Trophoblast cell (in vitro differentiated cells and primary cell): ENCODE data around the gene CELF5.

ENCODE experiments used
- DNase-seq, 2 donors: peaks; one replicate each; pipeline ENCODE4 v3.0.0-alpha.2; 2016
- H2AFZ ChIP-seq: 2 replicates; pipeline ENCODE4 v1.6.1; 2013; ENCODE audit warnings: low read length, moderate library complexity, mild to moderate bottlenecking; ENCODE audit not compliant: insufficient read depth, poor library complexity
- H2AK5ac ChIP-seq: 2 replicates; pipeline ENCODE4 v1.6.1; 2013; ENCODE audit warnings: mild to moderate bottlenecking, low read length
- H2BK120ac ChIP-seq: 2 replicates; pipeline ENCODE4 v1.6.1; 2013; ENCODE audit warnings: low read length, mild to moderate bottlenecking, moderate library complexity; ENCODE audit not compliant: insufficient read depth, poor library complexity
- H2BK12ac ChIP-seq: 2 replicates; pipeline ENCODE4 v1.6.1; 2013; ENCODE audit warnings: mild to moderate bottlenecking, low read length, moderate library complexity
- H2BK5ac ChIP-seq: 2 replicates; pipeline ENCODE4 v1.6.1; 2013; ENCODE audit warnings: low read length, low read depth, moderate library complexity, mild to moderate bottlenecking; ENCODE audit not compliant: poor library complexity
- H3K14ac ChIP-seq: 2 replicates; pipeline ENCODE4 v1.6.1; 2013; ENCODE audit warnings: mild to moderate bottlenecking, low read length
- H3K18ac ChIP-seq: 2 replicates; pipeline ENCODE4 v1.6.1; 2013; ENCODE audit warnings: mild to moderate bottlenecking, low read length
- H3K23ac ChIP-seq: 2 replicates; pipeline ENCODE4 v1.6.1; 2013; ENCODE audit warnings: low read length
- H3K27ac ChIP-seq: 2 replicates; pipeline ENCODE4 v1.5.1; 2013; ENCODE audit warnings: low read depth, mild to moderate bottlenecking, inconsistent platforms, low read length, moderate library complexity
- H3K27me3 ChIP-seq: 2 replicates; pipeline ENCODE4 v1.6.1; 2013; ENCODE audit warnings: inconsistent platforms, mild to moderate bottlenecking, low read length, moderate library complexity; ENCODE audit not compliant: insufficient read depth
- H3K36me3 ChIP-seq, 2 experiments: 1 replicate in 1 of 2; 2 replicates in 1 of 2; pipeline ENCODE4 v1.6.1; 2013; ENCODE audit warnings: low read length in 2 of 2, mild to moderate bottlenecking in 2 of 2, moderate library complexity in 1 of 2; ENCODE audit not compliant: insufficient read depth in 2 of 2, control insufficient read depth in 1 of 2
- H3K4ac ChIP-seq: 2 replicates; pipeline ENCODE4 v1.6.1; 2013; ENCODE audit warnings: low read depth, mild to moderate bottlenecking, low read length, moderate library complexity
- H3K4me1 ChIP-seq, 2 experiments: 1 replicate in 1 of 2; 2 replicates in 1 of 2; pipeline ENCODE4 v1.6.1; 2013; ENCODE audit warnings: low read length in 2 of 2, mild to moderate bottlenecking in 2 of 2, moderate library complexity in 1 of 2; ENCODE audit not compliant: insufficient read depth in 2 of 2, control insufficient read depth in 1 of 2
- H3K4me2 ChIP-seq: 2 replicates; pipeline ENCODE4 v1.6.1; 2013; ENCODE audit warnings: inconsistent platforms, mild to moderate bottlenecking, low read length, moderate library complexity
- H3K4me3 ChIP-seq: 2 replicates; pipeline ENCODE4 v1.5.1; 2013; ENCODE audit warnings: mild to moderate bottlenecking, low read depth, low read length, inconsistent platforms
- H3K79me1 ChIP-seq: one replicate; pipeline ENCODE4 v1.6.1; 2013; ENCODE audit warnings: low read length
- H3K79me2 ChIP-seq: 2 replicates; pipeline ENCODE4 v1.6.1; 2013; ENCODE audit warnings: low read length, mild to moderate bottlenecking; ENCODE audit not compliant: control insufficient read depth, insufficient read depth, poor library complexity
- H3K9ac ChIP-seq: 2 replicates; pipeline ENCODE4 v1.6.1; 2013; ENCODE audit warnings: mild to moderate bottlenecking, low read length
- H3K9me3 ChIP-seq: 2 replicates; pipeline ENCODE4 v1.6.1; 2013; ENCODE audit warnings: low read depth, mild to moderate bottlenecking, control low read depth, inconsistent platforms, low read length; ENCODE audit not compliant: insufficient read depth
- H4K12ac ChIP-seq: 2 replicates; pipeline ENCODE4 v1.6.1; 2013; ENCODE audit warnings: low read depth, mild to moderate bottlenecking, low read length, moderate library complexity
- H4K8ac ChIP-seq: 2 replicates; pipeline ENCODE4 v1.6.1; 2013; ENCODE audit warnings: low read depth, mild to moderate bottlenecking, low read length, moderate library complexity
- H4K91ac ChIP-seq: one replicate; pipeline ENCODE4 v1.6.1; 2013; ENCODE audit warnings: low read depth, mild to moderate bottlenecking, low read length, moderate library complexity
- WGBS: extraction: QIAGEN DNeasy Blood & Tissue Kit; methylation state at CpG from one replicate; pipeline ENCODE4 v1.1.7; 2013; ENCODE audit warnings: missing lambda C conversion rate; ENCODE audit not compliant: insufficient read length, insufficient coverage; ENCODE audit errors: extremely low coverage; 5-methylcytosine and 5-hydroxymethylcytosine counted together

The CELF5 gene

GRCh38 chr19:3208317-3209207 is 15.9 kb upstream of the CELF5 start:
- Histone ChIP-seq H4K91ac (no peak overlapping the region), H3K4me2 (no peak overlapping the region), H4K8ac (no peak overlapping the region), H3K27ac (no peak overlapping the region), H3K79me2 (no peaks in the 10 kb centered on the region), H3K27me3 (no peaks in the 10 kb centered on the region), H2BK5ac (no peak overlapping the region), H3K4me1 (no peaks in the 10 kb centered on the region), H3K9ac (no peak overlapping the region), H3K14ac (no peak overlapping the region), H2BK120ac (no peak overlapping the region), H3K23ac (no peak overlapping the region), H2AK5ac (no peak overlapping the region), H2AFZ (no peak overlapping the region), H3K36me3 (peaks cover 49 to 50% of the 10 kb centered on the region in 2 experiments), H3K9me3 (peaks cover 4% of the 10 kb centered on the region), H4K12ac (no peak overlapping the region), H3K79me1 (no peaks in the 10 kb centered on the region), H3K4ac (no peak overlapping the region), H3K18ac (no peak overlapping the region), H2BK12ac (no peak overlapping the region), H3K4me3 (no peak overlapping the region)
- DNase-seq = no peak
- no CpG with 5 or more reads among the region's 33 CpGs for WGBS

- H3K27me3 ChIP-seq = no peaks in the 10 kb centered on the region
Measured at GRCh38 chr19:3210347-3211017, 14.0 kb upstream of the CELF5 start.

GRCh38 chr19:3211191-3211590 is 13.3 kb upstream of the CELF5 start:
- Histone ChIP-seq H3K18ac (no peak overlapping the region), H3K9ac (no peak overlapping the region), H2AK5ac (no peak overlapping the region), H2AFZ (no peak overlapping the region), H3K79me2 (no peaks in the 10 kb centered on the region), H2BK5ac (no peak overlapping the region), H3K36me3 (peaks cover 29 to 30% of the 10 kb centered on the region in 2 experiments), H4K8ac (no peak overlapping the region), H3K27ac (no peak overlapping the region), H3K27me3 (no peaks in the 10 kb centered on the region), H2BK12ac (no peak overlapping the region), H3K4me2 (no peak overlapping the region), H3K9me3 (peaks cover 3% of the 10 kb centered on the region), H3K23ac (no peak overlapping the region), H3K4ac (no peak overlapping the region), H3K79me1 (no peaks in the 10 kb centered on the region), H3K4me1 (no peaks in the 10 kb centered on the region), H2BK120ac (no peak overlapping the region), H4K91ac (no peak overlapping the region), H4K12ac (no peak overlapping the region), H3K14ac (no peak overlapping the region), H3K4me3 (no peak overlapping the region)
- no CpG with 5 or more reads among the region's 12 CpGs for WGBS
- DNase-seq = no peak

More at GRCh38 chr19:3210347-3211017, 14.0 kb upstream of the CELF5 start:
- Histone ChIP-seq H3K9me3 (peaks cover 4% of the 10 kb centered on the region), H3K4me3 (no peak overlapping the region), H2BK5ac (no peak overlapping the region), H4K8ac (no peak overlapping the region), H3K4me1 (no peaks in the 10 kb centered on the region), H4K12ac (no peak overlapping the region), H2AK5ac (no peak overlapping the region), H3K23ac (no peak overlapping the region), H3K27ac (no peak overlapping the region), H3K9ac (no peak overlapping the region), H2BK120ac (no peak overlapping the region), H3K14ac (no peak overlapping the region), H2AFZ (no peak overlapping the region), H3K79me2 (no peaks in the 10 kb centered on the region), H3K79me1 (no peaks in the 10 kb centered on the region), H3K18ac (no peak overlapping the region), H3K4ac (no peak overlapping the region), H3K4me2 (no peak overlapping the region), H2BK12ac (no peak overlapping the region), H4K91ac (no peak overlapping the region), H3K36me3 (peaks cover 31 to 32% of the 10 kb centered on the region in 2 experiments)
- WGBS = no CpG with 5 or more reads among the region's 20 CpGs
- DNase-seq = peak; percentile 49 to 82

- no peaks in the 10 kb centered on the region for H3K4me1 ChIP-seq
- H3K9me3 ChIP-seq = peaks cover 3% of the 10 kb centered on the region
- H4K91ac ChIP-seq = no peak overlapping the region
- H3K4ac ChIP-seq = no peak overlapping the region
- no peaks in the 10 kb centered on the region for H3K27me3 ChIP-seq
- no peak overlapping the region for H2BK120ac ChIP-seq
- H2BK12ac ChIP-seq = no peak overlapping the region
- H3K79me1 ChIP-seq = no peaks in the 10 kb centered on the region
- no peak overlapping the region for H3K4me2 ChIP-seq
- no CpG with 5 or more reads among the region's 7 CpGs for WGBS
- H3K18ac ChIP-seq = no peak overlapping the region
- DNase-seq = no peak
- H3K9ac ChIP-seq = no peak overlapping the region
- no peak overlapping the region for H3K27ac ChIP-seq
- no peak overlapping the region for H3K4me3 ChIP-seq
- H3K79me2 ChIP-seq = no peaks in the 10 kb centered on the region
- no peak overlapping the region for H2BK5ac ChIP-seq
- peaks cover 10% of the 10 kb centered on the region in 2 experiments for H3K36me3 ChIP-seq
- no peak overlapping the region for H2AK5ac ChIP-seq
- no peak overlapping the region for H2AFZ ChIP-seq
- H4K8ac ChIP-seq = no peak overlapping the region
- H4K12ac ChIP-seq = no peak overlapping the region
- no peak overlapping the region for H3K23ac ChIP-seq
- no peak overlapping the region for H3K14ac ChIP-seq
Measured at GRCh38 chr19:3213159-3213558, 11.3 kb upstream of the CELF5 start.
